NCI-H524 (cell line): ENCODE results near the gene EFCAB9.
"Not testable (repeated sequence)": the region's sequence is repeated elsewhere in the genome, so short reads cannot be mapped to it uniquely, and the experiment has no call there.

Experiments used
- DNase-seq, 2 experiments: peaks; one replicate each; lab custom pipeline; 2025; lab: John Stamatoyannopoulos, UW

The EFCAB9 gene

GRCh38 chr5:172193872-172194271, at the start of gene EFCAB9:
EFCAB9 (plus strand) TSS chr5:172194172; CDS start chr5:172194173, 1 bp downstream.
- no peak for DNase-seq

- DNase-seq: peak in 1 of 2 experiments; percentile 24
These were observed 49.6 kb upstream of the EFCAB9 start for GRCh38 chr5:172144291-172144815.

GRCh38 chr5:172144931-172145869, 48.8 kb upstream of the EFCAB9 start:
- DNase-seq: no peak

- no peak for DNase-seq
These were observed 47.9 kb upstream of the EFCAB9 start for GRCh38 chr5:172145870-172146747.

GRCh38 chr5:172146748-172147092, 47.3 kb upstream of the EFCAB9 start:
- no peak for DNase-seq

- DNase-seq: no peak
These were observed 46.1 kb upstream of the EFCAB9 start for GRCh38 chr5:172147857-172148256.

- DNase-seq: no peak
These were observed 45.6 kb upstream of the EFCAB9 start for GRCh38 chr5:172148381-172148780.

- no peak for DNase-seq
These were observed 44.9 kb upstream of the EFCAB9 start for GRCh38 chr5:172149073-172149472.

GRCh38 chr5:172149481-172149880, 44.5 kb upstream of the EFCAB9 start:
- not testable (repeated sequence) for DNase-seq

GRCh38 chr5:172150514-172151425, 43.2 kb upstream of the EFCAB9 start:
- DNase-seq: no peak

- no peak for DNase-seq
These were observed 42.2 kb upstream of the EFCAB9 start for GRCh38 chr5:172151661-172152210.

GRCh38 chr5:172153695-172154094, 40.3 kb upstream of the EFCAB9 start:
- no peak for DNase-seq

GRCh38 chr5:172155101-172155500, 38.9 kb upstream of the EFCAB9 start:
- DNase-seq: not testable (repeated sequence)

GRCh38 chr5:172156541-172156994, 37.4 kb upstream of the EFCAB9 start:
- no peak for DNase-seq

GRCh38 chr5:172159016-172159415, 35.0 kb upstream of the EFCAB9 start:
- no peak for DNase-seq

- no peak for DNase-seq
These were observed 33.5 kb upstream of the EFCAB9 start for GRCh38 chr5:172160506-172160905.

- DNase-seq: no peak
These were observed 31.5 kb upstream of the EFCAB9 start for GRCh38 chr5:172162323-172162986.

GRCh38 chr5:172162987-172163343, 31.0 kb upstream of the EFCAB9 start:
- DNase-seq: no peak

GRCh38 chr5:172163346-172163745, 30.6 kb upstream of the EFCAB9 start:
- DNase-seq: peak in 1 of 2 experiments; percentile 23

GRCh38 chr5:172164769-172165212, 29.2 kb upstream of the EFCAB9 start:
- no peak for DNase-seq
